GM23338 (cell line): ENCODE data around the gene IL36RN. TPM values are rescaled to one million over a fixed set of nuclear protein-coding genes. Genes with fewer than 3 reads are reported as not detected.
"Not testable (repeated sequence)": the region's sequence is repeated elsewhere in the genome, so short reads cannot be mapped to it uniquely, and the experiment has no call there.

Experiments used
- ATAC-seq: fragments of 200-7000 bp; cut with Tn5 transposase; 3 replicates; pipeline ENCODE4 v1.9.1; 2020
- DNase-seq: peaks from one replicate; pipeline ENCODE4 v3.0.0-alpha.2; 2015; ENCODE audit warnings: low spot score
- H2AFZ ChIP-seq: fragments of 200-600 bp; sonication (generic); 2 replicates; pipeline ENCODE4 v1.8.0; 2016; ENCODE audit warnings: antibody characterized with exemption, mild to moderate bottlenecking, moderate library complexity
- H3F3A ChIP-seq: fragments of 200-600 bp; sonication (generic); replicated peaks from 2 replicates; pipeline ENCODE4 v1.8.0; 2017; ENCODE audit warnings: antibody characterized with exemption, mixed run types, low read depth
- H3K27ac ChIP-seq: fragments of 200-600 bp; sonication (generic); 2 replicates; pipeline ENCODE4 v1.6.1; 2016; ENCODE audit warnings: low read depth
- H3K27me3 ChIP-seq: fragments of 200-600 bp; sonication (generic); 2 replicates; pipeline ENCODE4 v1.8.0; 2016; ENCODE audit warnings: mild to moderate bottlenecking, mixed run types, moderate library complexity; ENCODE audit not compliant: insufficient read depth
- H3K36me3 ChIP-seq: fragments of 200-600 bp; sonication (generic); 2 replicates; pipeline ENCODE4 v1.8.0; 2016; ENCODE audit warnings: mild to moderate bottlenecking; ENCODE audit not compliant: insufficient read depth
- H3K4me1 ChIP-seq: fragments of 200-600 bp; sonication (generic); 2 replicates; pipeline ENCODE4 v1.8.0; 2016; ENCODE audit warnings: mild to moderate bottlenecking, moderate library complexity; ENCODE audit not compliant: insufficient read depth
- H3K4me2 ChIP-seq: fragments of 200-600 bp; sonication (generic); 2 replicates; pipeline ENCODE4 v1.7.1; 2017; ENCODE audit warnings: mixed run types
- H3K4me3 ChIP-seq: fragments of 200-600 bp; sonication (generic); 2 replicates; pipeline ENCODE4 v1.6.1; 2016; ENCODE audit warnings: mixed run types
- H3K79me2 ChIP-seq: fragments of 200-600 bp; sonication (generic); replicated peaks from 2 replicates; pipeline ENCODE4 v1.8.0; 2017; ENCODE audit warnings: mild to moderate bottlenecking; ENCODE audit not compliant: insufficient read depth
- H3K9me2 ChIP-seq: fragments of 200-600 bp; sonication (generic); 2 replicates; pipeline ENCODE4 v1.8.0; 2017; ENCODE audit not compliant: insufficient read depth
- H4K20me1 ChIP-seq: fragments of 200-600 bp; sonication (generic); replicated peaks from 2 replicates; pipeline ENCODE4 v1.8.0; 2017; ENCODE audit warnings: mild to moderate bottlenecking; ENCODE audit not compliant: insufficient read depth
- H3K27ac Mint-ChIP-seq: 2 replicates; pipeline ENCODE4 v1.8.0; 2020; ENCODE audit warnings: inconsistent platforms, mild to moderate bottlenecking, moderate library complexity, mixed read lengths
- H3K27me3 Mint-ChIP-seq: 3 replicates; pipeline ENCODE4 v1.8.0; 2022; ENCODE audit warnings: low read depth, mild to moderate bottlenecking, moderate library complexity, mixed read lengths, inconsistent platforms; ENCODE audit not compliant: insufficient read depth, poor library complexity
- H3K36me3 Mint-ChIP-seq: 3 replicates; pipeline ENCODE4 v1.8.0; 2021; ENCODE audit warnings: low read depth, mild to moderate bottlenecking, inconsistent platforms, moderate library complexity, mixed read lengths
- H3K4me1 Mint-ChIP-seq: 3 replicates; pipeline ENCODE4 v1.8.0; 2020; ENCODE audit warnings: mild to moderate bottlenecking, inconsistent platforms, mixed read lengths
- H3K4me3 Mint-ChIP-seq: 3 replicates; pipeline ENCODE4 v1.8.0; 2021; ENCODE audit warnings: moderate library complexity, mild to moderate bottlenecking, inconsistent platforms, mixed read lengths
- H3K9me3 Mint-ChIP-seq: 3 replicates; pipeline ENCODE4 v1.8.0; 2020; ENCODE audit warnings: moderate library complexity, mild to moderate bottlenecking, inconsistent platforms, mixed read lengths
- EZH2 ChIP-seq: fragments of 200-600 bp; sonication (generic); IDR thresholded peaks from one replicate; pipeline ENCODE4 v1.8.0; 2017; ENCODE audit warnings: antibody characterized with exemption, mild to moderate bottlenecking, low read depth; ENCODE audit not compliant: unreplicated experiment
- JUNB ChIP-seq: IDR thresholded peaks from one replicate; pipeline ENCODE4 v1.6.1; 2016; ENCODE audit warnings: antibody characterized with exemption; ENCODE audit not compliant: unreplicated experiment
- POLR2AphosphoS5 ChIP-seq: IDR thresholded peaks from 2 replicates; pipeline ENCODE4 v1.6.1; 2016; ENCODE audit warnings: antibody characterized with exemption, low read depth
- ZNF331 ChIP-seq: fragments of 250-450 bp; sonication (Bioruptor Pico); IDR thresholded peaks from 2 replicates; pipeline ENCODE4 v1.5.0; 2020; ENCODE audit warnings: low read depth, mild to moderate bottlenecking, moderate library complexity
- polyA plus RNA-seq: library from polyadenylated mRNA; unstranded; fragments of >200 nt; fragmentation: Nextera tagmentation; extraction: Ambion mirVana; gene quantifications from 2 replicates; pipeline ENCODE4 v1.2.1, GENCODE V29; 2016
- total RNA-seq: library from RNA; depleted of rRNA; stranded (reverse); fragments of >200 nt; shearing (Covaris generic); gene quantifications from 2 replicates; pipeline ENCODE4 v1.2.3, GENCODE V29; 2014
- TF ChIP-seq, protein P1 (sequence below): IDR thresholded peaks from 2 replicates; pipeline ENCODE4 v1.6.1; 2016; ENCODE audit warnings: antibody characterized with exemption
- TF ChIP-seq, protein P2 (sequence below), 2 experiments: fragments of 200-600 bp in 1 of 2; sonication (generic) in 1 of 2; conservative IDR thresholded peaks; 2 replicates each; pipeline versions ENCODE4 v1.5.1 to v1.6.1; 2016 to 2017; ENCODE audit warnings: antibody characterized with exemption in 2 of 2, low read depth in 2 of 2, mild to moderate bottlenecking in 2 of 2, moderate library complexity in 1 of 2
- TF ChIP-seq, protein P3 (sequence below): IDR thresholded peaks from one replicate; pipeline ENCODE4 v1.6.1; 2018; ENCODE audit warnings: antibody characterized with exemption; ENCODE audit not compliant: unreplicated experiment
- TF ChIP-seq, protein P4 (sequence below): fragments of 250-450 bp; sonication (Bioruptor Pico); IDR thresholded peaks from 2 replicates; pipeline ENCODE4 v1.5.0; 2020; ENCODE audit warnings: mild to moderate bottlenecking, moderate library complexity

IL36RN gene
- total and polyA plus RNA-seq, 2 experiments from 2014 or later: not detected

DNA sequence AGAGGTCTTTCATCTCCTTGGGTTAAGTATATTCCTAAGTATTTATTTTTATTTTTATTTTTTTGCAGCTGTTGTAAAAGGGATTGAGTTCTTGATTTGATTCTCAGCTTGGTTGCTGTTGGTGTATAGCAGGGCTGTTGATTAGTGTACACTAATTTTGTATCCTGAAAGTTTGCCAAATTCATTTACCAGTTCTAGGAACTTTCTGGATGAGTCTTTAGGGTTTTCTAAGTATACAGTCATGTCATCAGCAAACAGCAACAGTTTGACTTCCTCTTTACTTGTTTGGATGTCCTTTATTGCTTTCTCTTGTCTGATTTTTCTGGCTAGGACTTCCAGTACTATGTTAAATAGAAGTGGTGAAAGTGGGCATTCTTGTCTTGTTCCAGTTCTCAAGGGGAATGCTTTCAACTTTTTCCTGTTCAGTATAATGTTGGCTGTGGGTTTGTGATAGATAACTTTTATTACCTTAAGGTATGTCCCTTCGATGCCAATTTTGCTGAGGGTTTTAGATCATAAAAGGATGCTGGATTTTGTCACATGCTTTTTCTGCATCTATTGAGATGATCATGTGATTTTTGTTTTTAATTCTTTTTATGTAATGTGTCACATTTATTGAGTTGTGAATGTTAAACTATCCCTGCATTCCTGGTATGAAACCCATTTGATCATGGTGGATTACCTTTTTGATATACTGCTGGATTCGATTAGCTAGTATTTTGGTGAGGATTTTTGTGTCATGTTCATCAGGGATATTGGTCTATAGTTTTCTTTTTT, 38.0 kb downstream of the IL36RN start:
- H3K9me3 Mint-ChIP-seq: peaks cover 24% of the 10 kb centered on the region
- H3K4me3 ChIP-seq, H3K27ac ChIP-seq, H3K36me3 ChIP-seq, H4K20me1 ChIP-seq, ATAC-seq, H2AFZ ChIP-seq, H3K4me1 Mint-ChIP-seq, DNase-seq, H3K79me2 ChIP-seq, H3K9me2 ChIP-seq, H3K27ac Mint-ChIP-seq, H3K36me3 Mint-ChIP-seq, H3K4me1 ChIP-seq, H3K27me3 ChIP-seq, H3F3A ChIP-seq, H3K4me3 Mint-ChIP-seq, H3K27me3 Mint-ChIP-seq, H3K4me2 ChIP-seq: not testable (repeated sequence)

DNA sequence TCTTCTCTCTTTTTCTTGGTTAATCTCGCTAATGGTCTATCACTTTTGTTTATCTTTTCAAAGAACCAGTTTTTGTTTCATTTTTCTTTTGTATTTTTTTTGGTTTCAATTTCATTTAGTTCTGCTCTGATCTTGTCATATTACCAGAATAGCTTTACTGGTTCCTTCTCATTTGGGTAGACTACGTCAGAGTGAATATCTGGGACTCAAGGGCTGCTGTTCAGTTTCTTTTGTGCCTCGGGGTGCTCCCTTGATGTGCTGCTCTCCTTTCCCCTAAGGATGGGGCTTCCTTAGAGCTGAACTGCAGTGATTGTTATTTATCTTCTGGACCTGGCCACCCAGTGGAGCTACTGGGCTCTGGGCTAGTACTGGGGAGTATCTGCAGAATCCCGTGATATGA, 39.0 kb downstream of the IL36RN start:
- H3K4me2 ChIP-seq: no peak overlapping the region
- no peaks in the 10 kb centered on the region for H3K27me3 ChIP-seq
- Mint-ChIP-seq H3K4me3 (no peak overlapping the region), H3K27me3 (no peaks in the 10 kb centered on the region), H3K27ac (no peak overlapping the region), H3K4me1 (no peaks in the 10 kb centered on the region), H3K36me3 (0 out of 3 replicates have a peak, but pooled peaks cover 2% of the 10 kb centered on the region), H3K9me3 (peaks cover 24% of the 10 kb centered on the region)
- H3K4me3 ChIP-seq: no peak overlapping the region
- H3K9me2 ChIP-seq: no peaks in the 10 kb centered on the region; the same call in 1 of the 2 replicates
- no peak overlapping the region for H3K27ac ChIP-seq
- no peak overlapping the region for H2AFZ ChIP-seq
- DNase-seq (no peak), ATAC-seq (no peak)
- H4K20me1 ChIP-seq: no peaks in the 10 kb centered on the region
- H3K4me1 ChIP-seq: no peaks in the 10 kb centered on the region
- H3K79me2 ChIP-seq: no peaks in the 10 kb centered on the region
- H3F3A ChIP-seq: no peaks in the 10 kb centered on the region
- H3K36me3 ChIP-seq: no peaks in the 10 kb centered on the region
- no peak for TF ChIP-seq POLR2AphosphoS5
- TF ChIP-seq, protein P1, sequence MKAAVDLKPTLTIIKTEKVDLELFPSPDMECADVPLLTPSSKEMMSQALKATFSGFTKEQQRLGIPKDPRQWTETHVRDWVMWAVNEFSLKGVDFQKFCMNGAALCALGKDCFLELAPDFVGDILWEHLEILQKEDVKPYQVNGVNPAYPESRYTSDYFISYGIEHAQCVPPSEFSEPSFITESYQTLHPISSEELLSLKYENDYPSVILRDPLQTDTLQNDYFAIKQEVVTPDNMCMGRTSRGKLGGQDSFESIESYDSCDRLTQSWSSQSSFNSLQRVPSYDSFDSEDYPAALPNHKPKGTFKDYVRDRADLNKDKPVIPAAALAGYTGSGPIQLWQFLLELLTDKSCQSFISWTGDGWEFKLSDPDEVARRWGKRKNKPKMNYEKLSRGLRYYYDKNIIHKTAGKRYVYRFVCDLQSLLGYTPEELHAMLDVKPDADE: no peak
- TF ChIP-seq ZNF331 (CRISPR knock-in tag): no peak
- TF ChIP-seq, protein P2, sequence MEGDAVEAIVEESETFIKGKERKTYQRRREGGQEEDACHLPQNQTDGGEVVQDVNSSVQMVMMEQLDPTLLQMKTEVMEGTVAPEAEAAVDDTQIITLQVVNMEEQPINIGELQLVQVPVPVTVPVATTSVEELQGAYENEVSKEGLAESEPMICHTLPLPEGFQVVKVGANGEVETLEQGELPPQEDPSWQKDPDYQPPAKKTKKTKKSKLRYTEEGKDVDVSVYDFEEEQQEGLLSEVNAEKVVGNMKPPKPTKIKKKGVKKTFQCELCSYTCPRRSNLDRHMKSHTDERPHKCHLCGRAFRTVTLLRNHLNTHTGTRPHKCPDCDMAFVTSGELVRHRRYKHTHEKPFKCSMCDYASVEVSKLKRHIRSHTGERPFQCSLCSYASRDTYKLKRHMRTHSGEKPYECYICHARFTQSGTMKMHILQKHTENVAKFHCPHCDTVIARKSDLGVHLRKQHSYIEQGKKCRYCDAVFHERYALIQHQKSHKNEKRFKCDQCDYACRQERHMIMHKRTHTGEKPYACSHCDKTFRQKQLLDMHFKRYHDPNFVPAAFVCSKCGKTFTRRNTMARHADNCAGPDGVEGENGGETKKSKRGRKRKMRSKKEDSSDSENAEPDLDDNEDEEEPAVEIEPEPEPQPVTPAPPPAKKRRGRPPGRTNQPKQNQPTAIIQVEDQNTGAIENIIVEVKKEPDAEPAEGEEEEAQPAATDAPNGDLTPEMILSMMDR (conservative IDR thresholded peaks at IDR 0.05; ENCODE audit: low read depth in 2 of 2): no peak
- TF ChIP-seq, protein P3, sequence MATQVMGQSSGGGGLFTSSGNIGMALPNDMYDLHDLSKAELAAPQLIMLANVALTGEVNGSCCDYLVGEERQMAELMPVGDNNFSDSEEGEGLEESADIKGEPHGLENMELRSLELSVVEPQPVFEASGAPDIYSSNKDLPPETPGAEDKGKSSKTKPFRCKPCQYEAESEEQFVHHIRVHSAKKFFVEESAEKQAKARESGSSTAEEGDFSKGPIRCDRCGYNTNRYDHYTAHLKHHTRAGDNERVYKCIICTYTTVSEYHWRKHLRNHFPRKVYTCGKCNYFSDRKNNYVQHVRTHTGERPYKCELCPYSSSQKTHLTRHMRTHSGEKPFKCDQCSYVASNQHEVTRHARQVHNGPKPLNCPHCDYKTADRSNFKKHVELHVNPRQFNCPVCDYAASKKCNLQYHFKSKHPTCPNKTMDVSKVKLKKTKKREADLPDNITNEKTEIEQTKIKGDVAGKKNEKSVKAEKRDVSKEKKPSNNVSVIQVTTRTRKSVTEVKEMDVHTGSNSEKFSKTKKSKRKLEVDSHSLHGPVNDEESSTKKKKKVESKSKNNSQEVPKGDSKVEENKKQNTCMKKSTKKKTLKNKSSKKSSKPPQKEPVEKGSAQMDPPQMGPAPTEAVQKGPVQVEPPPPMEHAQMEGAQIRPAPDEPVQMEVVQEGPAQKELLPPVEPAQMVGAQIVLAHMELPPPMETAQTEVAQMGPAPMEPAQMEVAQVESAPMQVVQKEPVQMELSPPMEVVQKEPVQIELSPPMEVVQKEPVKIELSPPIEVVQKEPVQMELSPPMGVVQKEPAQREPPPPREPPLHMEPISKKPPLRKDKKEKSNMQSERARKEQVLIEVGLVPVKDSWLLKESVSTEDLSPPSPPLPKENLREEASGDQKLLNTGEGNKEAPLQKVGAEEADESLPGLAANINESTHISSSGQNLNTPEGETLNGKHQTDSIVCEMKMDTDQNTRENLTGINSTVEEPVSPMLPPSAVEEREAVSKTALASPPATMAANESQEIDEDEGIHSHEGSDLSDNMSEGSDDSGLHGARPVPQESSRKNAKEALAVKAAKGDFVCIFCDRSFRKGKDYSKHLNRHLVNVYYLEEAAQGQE: no peak
- TF ChIP-seq, protein P4, sequence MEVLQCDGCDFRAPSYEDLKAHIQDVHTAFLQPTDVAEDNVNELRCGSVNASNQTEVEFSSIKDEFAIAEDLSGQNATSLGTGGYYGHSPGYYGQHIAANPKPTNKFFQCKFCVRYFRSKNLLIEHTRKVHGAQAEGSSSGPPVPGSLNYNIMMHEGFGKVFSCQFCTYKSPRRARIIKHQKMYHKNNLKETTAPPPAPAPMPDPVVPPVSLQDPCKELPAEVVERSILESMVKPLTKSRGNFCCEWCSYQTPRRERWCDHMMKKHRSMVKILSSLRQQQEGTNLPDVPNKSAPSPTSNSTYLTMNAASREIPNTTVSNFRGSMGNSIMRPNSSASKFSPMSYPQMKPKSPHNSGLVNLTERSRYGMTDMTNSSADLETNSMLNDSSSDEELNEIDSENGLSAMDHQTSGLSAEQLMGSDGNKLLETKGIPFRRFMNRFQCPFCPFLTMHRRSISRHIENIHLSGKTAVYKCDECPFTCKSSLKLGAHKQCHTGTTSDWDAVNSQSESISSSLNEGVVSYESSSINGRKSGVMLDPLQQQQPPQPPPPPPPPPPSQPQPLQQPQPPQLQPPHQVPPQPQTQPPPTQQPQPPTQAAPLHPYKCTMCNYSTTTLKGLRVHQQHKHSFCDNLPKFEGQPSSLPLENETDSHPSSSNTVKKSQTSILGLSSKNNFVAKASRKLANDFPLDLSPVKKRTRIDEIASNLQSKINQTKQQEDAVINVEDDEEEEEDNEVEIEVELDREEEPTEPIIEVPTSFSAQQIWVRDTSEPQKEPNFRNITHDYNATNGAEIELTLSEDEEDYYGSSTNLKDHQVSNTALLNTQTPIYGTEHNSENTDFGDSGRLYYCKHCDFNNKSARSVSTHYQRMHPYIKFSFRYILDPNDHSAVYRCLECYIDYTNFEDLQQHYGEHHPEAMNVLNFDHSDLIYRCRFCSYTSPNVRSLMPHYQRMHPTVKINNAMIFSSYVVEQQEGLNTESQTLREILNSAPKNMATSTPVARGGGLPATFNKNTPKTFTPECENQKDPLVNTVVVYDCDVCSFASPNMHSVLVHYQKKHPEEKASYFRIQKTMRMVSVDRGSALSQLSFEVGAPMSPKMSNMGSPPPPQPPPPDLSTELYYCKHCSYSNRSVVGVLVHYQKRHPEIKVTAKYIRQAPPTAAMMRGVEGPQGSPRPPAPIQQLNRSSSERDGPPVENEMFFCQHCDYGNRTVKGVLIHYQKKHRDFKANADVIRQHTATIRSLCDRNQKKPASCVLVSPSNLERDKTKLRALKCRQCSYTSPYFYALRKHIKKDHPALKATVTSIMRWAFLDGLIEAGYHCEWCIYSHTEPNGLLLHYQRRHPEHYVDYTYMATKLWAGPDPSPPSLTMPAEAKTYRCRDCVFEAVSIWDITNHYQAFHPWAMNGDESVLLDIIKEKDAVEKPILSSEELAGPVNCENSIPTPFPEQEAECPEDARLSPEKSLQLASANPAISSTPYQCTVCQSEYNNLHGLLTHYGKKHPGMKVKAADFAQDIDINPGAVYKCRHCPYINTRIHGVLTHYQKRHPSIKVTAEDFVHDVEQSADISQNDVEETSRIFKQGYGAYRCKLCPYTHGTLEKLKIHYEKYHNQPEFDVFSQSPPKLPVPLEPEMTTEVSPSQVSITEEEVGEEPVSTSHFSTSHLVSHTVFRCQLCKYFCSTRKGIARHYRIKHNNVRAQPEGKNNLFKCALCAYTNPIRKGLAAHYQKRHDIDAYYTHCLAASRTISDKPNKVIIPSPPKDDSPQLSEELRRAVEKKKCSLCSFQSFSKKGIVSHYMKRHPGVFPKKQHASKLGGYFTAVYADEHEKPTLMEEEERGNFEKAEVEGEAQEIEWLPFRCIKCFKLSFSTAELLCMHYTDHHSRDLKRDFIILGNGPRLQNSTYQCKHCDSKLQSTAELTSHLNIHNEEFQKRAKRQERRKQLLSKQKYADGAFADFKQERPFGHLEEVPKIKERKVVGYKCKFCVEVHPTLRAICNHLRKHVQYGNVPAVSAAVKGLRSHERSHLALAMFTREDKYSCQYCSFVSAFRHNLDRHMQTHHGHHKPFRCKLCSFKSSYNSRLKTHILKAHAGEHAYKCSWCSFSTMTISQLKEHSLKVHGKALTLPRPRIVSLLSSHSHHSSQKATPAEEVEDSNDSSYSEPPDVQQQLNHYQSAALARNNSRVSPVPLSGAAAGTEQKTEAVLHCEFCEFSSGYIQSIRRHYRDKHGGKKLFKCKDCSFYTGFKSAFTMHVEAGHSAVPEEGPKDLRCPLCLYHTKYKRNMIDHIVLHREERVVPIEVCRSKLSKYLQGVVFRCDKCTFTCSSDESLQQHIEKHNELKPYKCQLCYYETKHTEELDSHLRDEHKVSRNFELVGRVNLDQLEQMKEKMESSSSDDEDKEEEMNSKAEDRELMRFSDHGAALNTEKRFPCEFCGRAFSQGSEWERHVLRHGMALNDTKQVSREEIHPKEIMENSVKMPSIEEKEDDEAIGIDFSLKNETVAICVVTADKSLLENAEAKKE (CRISPR knock-in tag): no peak
- no peak for TF ChIP-seq EZH2
- no peak for TF ChIP-seq JUNB
